ENCODE results near the gene PLXND1. TPM values are rescaled to one million over a fixed set of nuclear protein-coding genes. Genes with fewer than 3 reads are reported as not detected.

PLXND1 gene
- total and polyA plus RNA-seq, 2 donors (not counting 1 experiment from before 2014, with no cell fraction given) = 3.3 to 74.4 TPM

DNA sequence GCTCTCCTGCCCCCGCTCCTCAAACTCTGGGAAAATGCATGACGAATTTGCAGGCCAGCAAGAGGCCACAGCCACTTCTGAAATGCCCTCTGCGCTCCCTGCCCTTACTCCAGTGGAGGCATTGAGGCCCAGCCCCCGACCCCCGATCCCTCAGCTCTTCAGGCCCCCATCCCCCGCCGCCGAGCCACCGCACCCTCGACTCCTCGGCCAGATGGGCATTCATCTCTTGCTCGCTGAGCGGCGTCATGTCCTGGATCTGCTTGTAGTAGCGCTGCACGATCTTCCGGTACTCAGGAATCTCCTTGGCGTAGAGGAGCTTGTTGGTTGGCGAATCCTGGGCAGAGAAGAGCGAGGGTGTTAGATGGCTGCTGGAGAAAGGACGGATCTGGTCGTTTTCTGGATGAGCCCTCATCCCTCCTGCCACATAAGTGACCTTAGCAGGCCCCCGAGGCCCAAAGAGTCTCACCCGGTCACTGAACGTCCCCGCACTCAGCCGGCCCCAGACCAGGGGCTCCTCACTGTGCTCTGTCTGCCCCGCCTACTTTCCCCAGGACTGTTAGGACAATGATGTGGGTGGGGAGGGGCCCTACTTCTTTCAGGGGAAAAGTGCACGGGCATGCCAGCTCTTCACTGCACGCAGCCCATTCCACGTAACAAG is 49.5 kb downstream of the PLXND1 start:
- Histone ChIP-seq H3K9ac (ENCODE audit: low read length) (no peak overlapping the region), H3K27ac (ENCODE audit: low read length in 2 of 2) (no peak overlapping the region), H3K9me3 (ENCODE audit: control extremely low read depth in 1 of 3, control insufficient read depth in 2 of 3, insufficient read depth in 1 of 3, low read length in 2 of 3) (no peaks in the 10 kb centered on the region), H3K4me3 (ENCODE audit: control extremely low read depth in 1 of 5, extremely low read depth in 1 of 5, insufficient read depth in 1 of 5, low read depth in 2 of 5, low read length in 4 of 5) (no peak overlapping the region), H3K4me1 (ENCODE audit: control insufficient read depth in 2 of 2, insufficient read depth in 2 of 2, low read length in 2 of 2) (peaks cover 0 to 5% of the 10 kb centered on the region in 2 donors), H2AFZ (ENCODE audit: insufficient read depth, low read depth, low read length, poor library complexity, severe bottlenecking) (no peak overlapping the region), H3K79me2 (ENCODE audit: control insufficient read depth, insufficient read depth, low read length) (no peaks in the 10 kb centered on the region), H3K4me2 (replicated peaks; ENCODE audit: low read depth, low read length, poor library complexity, severe bottlenecking) (no peak overlapping the region), H4K20me1 (ENCODE audit: control insufficient read depth, insufficient read depth, low read length, poor library complexity, severe bottlenecking) (no peaks in the 10 kb centered on the region), H3K27me3 (replicated peaks in 1 of 4; ENCODE audit: control extremely low read depth in 1 of 4, control insufficient read depth in 3 of 4, insufficient read depth in 4 of 4, low read length in 3 of 4) (peaks cover 0 to 34% (median 2%) of the 10 kb centered on the region in 4 experiments), H3K36me3 (replicated peaks in 1 of 2; ENCODE audit: control extremely low read depth in 1 of 2, control insufficient read depth in 1 of 2, extremely low read depth in 1 of 2, insufficient read depth in 2 of 2, low read length in 1 of 2) (no peaks in the 10 kb centered on the region)
- Mint-ChIP-seq H3K27me3 (peaks cover 16% of the 10 kb centered on the region), H3K9me3 (ENCODE audit: insufficient read depth) (no peaks in the 10 kb centered on the region), H3K4me1 (peaks cover 11% of the 10 kb centered on the region), H3K4me3 (no peak overlapping the region), H3K27ac (no peak overlapping the region)
- CTCF ChIA-PET = no interaction called here
- intact Hi-C loops (cut with micrococcal nuclease) = no loop called here
- POLR2A ChIA-PET = no interaction called here
- WGBS (ENCODE audit: insufficient coverage) = 96% methylated on average over 25 of the region's 31 CpGs
- TF ChIP-seq, protein P1, sequence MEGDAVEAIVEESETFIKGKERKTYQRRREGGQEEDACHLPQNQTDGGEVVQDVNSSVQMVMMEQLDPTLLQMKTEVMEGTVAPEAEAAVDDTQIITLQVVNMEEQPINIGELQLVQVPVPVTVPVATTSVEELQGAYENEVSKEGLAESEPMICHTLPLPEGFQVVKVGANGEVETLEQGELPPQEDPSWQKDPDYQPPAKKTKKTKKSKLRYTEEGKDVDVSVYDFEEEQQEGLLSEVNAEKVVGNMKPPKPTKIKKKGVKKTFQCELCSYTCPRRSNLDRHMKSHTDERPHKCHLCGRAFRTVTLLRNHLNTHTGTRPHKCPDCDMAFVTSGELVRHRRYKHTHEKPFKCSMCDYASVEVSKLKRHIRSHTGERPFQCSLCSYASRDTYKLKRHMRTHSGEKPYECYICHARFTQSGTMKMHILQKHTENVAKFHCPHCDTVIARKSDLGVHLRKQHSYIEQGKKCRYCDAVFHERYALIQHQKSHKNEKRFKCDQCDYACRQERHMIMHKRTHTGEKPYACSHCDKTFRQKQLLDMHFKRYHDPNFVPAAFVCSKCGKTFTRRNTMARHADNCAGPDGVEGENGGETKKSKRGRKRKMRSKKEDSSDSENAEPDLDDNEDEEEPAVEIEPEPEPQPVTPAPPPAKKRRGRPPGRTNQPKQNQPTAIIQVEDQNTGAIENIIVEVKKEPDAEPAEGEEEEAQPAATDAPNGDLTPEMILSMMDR (IDR thresholded peaks at IDR 0.05) = no peak
- no peak for TF ChIP-seq EZH2 (IDR thresholded peaks at IDR 0.05; ENCODE audit: borderline replicate concordance, insufficient read depth, low read depth, low read length, poor library complexity, severe bottlenecking)
- ATAC-seq (ENCODE audit: low read depth) (no peak), DNase-seq (no peak)

DNA sequence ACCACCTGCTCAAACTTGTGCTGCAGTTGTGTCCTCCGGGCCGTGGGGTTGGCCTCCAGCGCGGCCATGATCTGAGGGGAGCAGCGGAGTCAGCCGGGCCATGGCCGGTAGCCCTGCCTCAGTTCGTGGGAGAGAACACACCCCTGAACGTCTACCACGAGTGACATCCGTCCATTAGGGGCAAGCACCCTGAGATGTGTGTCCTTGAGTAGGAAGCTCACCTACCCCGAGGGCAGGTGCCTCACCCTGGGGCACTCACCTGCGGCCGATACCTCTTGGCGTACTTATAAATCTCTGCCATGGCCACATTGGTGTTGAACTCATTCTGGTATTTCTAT is 50.1 kb downstream of the PLXND1 start:
- intact Hi-C loops (cut with micrococcal nuclease) = no loop called here
- no peaks in the 10 kb centered on the region for H3K36me3 ChIP-seq (replicated peaks in 1 of 2; ENCODE audit: control extremely low read depth in 1 of 2, control insufficient read depth in 1 of 2, extremely low read depth in 1 of 2, insufficient read depth in 2 of 2, low read length in 1 of 2)
- Mint-ChIP-seq H3K27me3 (peaks cover 16% of the 10 kb centered on the region), H3K4me3 (no peak overlapping the region), H3K27ac (no peak overlapping the region), H3K4me1 (peaks cover 11% of the 10 kb centered on the region), H3K9me3 (ENCODE audit: insufficient read depth) (no peaks in the 10 kb centered on the region)
- no peak overlapping the region for H3K9ac ChIP-seq (ENCODE audit: low read length)
- DNase-seq = no peak
- no peak overlapping the region for H3K4me3 ChIP-seq (ENCODE audit: control extremely low read depth in 1 of 5, extremely low read depth in 1 of 5, insufficient read depth in 1 of 5, low read depth in 2 of 5, low read length in 4 of 5)
- no peaks in the 10 kb centered on the region for H4K20me1 ChIP-seq (ENCODE audit: control insufficient read depth, insufficient read depth, low read length, poor library complexity, severe bottlenecking)
- H3K27me3 ChIP-seq (replicated peaks in 1 of 4; ENCODE audit: control extremely low read depth in 1 of 4, control insufficient read depth in 3 of 4, insufficient read depth in 4 of 4, low read length in 3 of 4) = peaks cover 0 to 34% (median 2%) of the 10 kb centered on the region in 4 experiments
- H3K79me2 ChIP-seq (ENCODE audit: control insufficient read depth, insufficient read depth, low read length) = no peaks in the 10 kb centered on the region
- no peaks in the 10 kb centered on the region for H3K9me3 ChIP-seq (ENCODE audit: control extremely low read depth in 1 of 3, control insufficient read depth in 2 of 3, insufficient read depth in 1 of 3, low read length in 2 of 3)
- ChIA-PET POLR2A (no interaction called here), CTCF (no interaction called here)
- no peak for ATAC-seq (ENCODE audit: low read depth)
- TF ChIP-seq EZH2 (IDR thresholded peaks at IDR 0.05; ENCODE audit: borderline replicate concordance, insufficient read depth, low read depth, low read length, poor library complexity, severe bottlenecking) = no peak
- TF ChIP-seq, protein P1 (IDR thresholded peaks at IDR 0.05) = no peak
- no peak overlapping the region for H2AFZ ChIP-seq (ENCODE audit: insufficient read depth, low read depth, low read length, poor library complexity, severe bottlenecking)
- H3K27ac ChIP-seq (ENCODE audit: low read length in 2 of 2) = no peak overlapping the region
- H3K4me1 ChIP-seq (ENCODE audit: control insufficient read depth in 2 of 2, insufficient read depth in 2 of 2, low read length in 2 of 2) = peaks cover 0 to 5% of the 10 kb centered on the region in 2 donors
- WGBS (ENCODE audit: insufficient coverage) = 95% methylated on average over 11 of the region's 15 CpGs
- H3K4me2 ChIP-seq (replicated peaks; ENCODE audit: low read depth, low read length, poor library complexity, severe bottlenecking) = no peak overlapping the region
